Urinary bladder (tissue), 4 donors: Measurements from ENCODE around the gene TCEA2. TPM values are rescaled to one million over a fixed set of nuclear protein-coding genes. Genes with fewer than 3 reads are reported as not detected.

Source experiments
- DNase-seq: peaks from one replicate; pipeline ENCODE4 v3.0.0-alpha.2; 2015; ENCODE audit errors: extremely low spot score
- H3K27ac ChIP-seq: one replicate; pipeline ENCODE4 v1.5.1; 2013; ENCODE audit warnings: low read depth, mild to moderate bottlenecking, moderate library complexity
- H3K36me3 ChIP-seq: one replicate; pipeline ENCODE4 v1.6.1; 2013; ENCODE audit warnings: mild to moderate bottlenecking, moderate library complexity; ENCODE audit not compliant: insufficient read depth
- H3K4me1 ChIP-seq: one replicate; pipeline ENCODE4 v1.6.1; 2013; ENCODE audit warnings: mild to moderate bottlenecking, moderate library complexity; ENCODE audit not compliant: insufficient read depth
- H3K4me3 ChIP-seq: one replicate; pipeline ENCODE4 v1.5.1; 2013; ENCODE audit warnings: low read depth, low read length
- WGBS: extraction: QIAGEN DNeasy Blood & Tissue Kit; methylation state at CpG from one replicate; pipeline ENCODE4 v1.1.7; 2013; 5-methylcytosine and 5-hydroxymethylcytosine counted together
- polyA plus RNA-seq: library from polyadenylated mRNA; stranded (reverse); fragments of 200-250 nt; gene quantifications from one replicate; pipeline ENCODE4 v1.2.3, GENCODE V29; 2013
- total RNA-seq: library from RNA; depleted of rRNA; stranded (reverse); fragments of >200 nt; gene quantifications from one replicate; pipeline ENCODE4 v1.2.3, GENCODE V29; 2014
- donor health status: healthy with polysubstance abuse.
- donor health status: healthy.

TCEA2 gene
- total and polyA plus RNA-seq, 2 donors: 18.2 to 69.0 TPM

GRCh38 chr20:64039293-64040160 lies 23.5 kb upstream of the TCEA2 start:
- 11% methylated on average over 17 of the region's 17 CpGs for WGBS
- Histone ChIP-seq H3K27ac (no peak overlapping the region), H3K4me3 (peak overlapping the region; percentile 20), H3K4me1 (no peaks in the 10 kb centered on the region), H3K36me3 (no peaks in the 10 kb centered on the region)
- DNase-seq: no peak

- no peak overlapping the region for H3K4me3 ChIP-seq
- H3K36me3 ChIP-seq: no peaks in the 10 kb centered on the region
- peaks cover 1% of the 10 kb centered on the region for H3K4me1 ChIP-seq
- DNase-seq: no peak
- H3K27ac ChIP-seq: no peak overlapping the region
- WGBS: 67% methylated on average over 12 of the region's 12 CpGs
These were observed 22.6 kb upstream of the TCEA2 start for GRCh38 chr20:64040231-64041039.

GRCh38 chr20:64041040-64041780 lies 21.8 kb upstream of the TCEA2 start:
- DNase-seq: no peak
- WGBS: 41% methylated on average over 15 of the region's 15 CpGs
- peaks cover 1% of the 10 kb centered on the region for H3K4me1 ChIP-seq
- no peaks in the 10 kb centered on the region for H3K36me3 ChIP-seq
- H3K27ac ChIP-seq: no peak overlapping the region
- no peak overlapping the region for H3K4me3 ChIP-seq

GRCh38 chr20:64041781-64042053 lies 21.3 kb upstream of the TCEA2 start:
- H3K36me3 ChIP-seq: no peaks in the 10 kb centered on the region
- no peak for DNase-seq
- 10% methylated on average over 11 of the region's 11 CpGs for WGBS
- no peak overlapping the region for H3K27ac ChIP-seq
- H3K4me1 ChIP-seq: peaks cover 1% of the 10 kb centered on the region
- peak overlapping the region; percentile 28 for H3K4me3 ChIP-seq

- H3K36me3 ChIP-seq: no peaks in the 10 kb centered on the region
- DNase-seq: no peak
- peak overlapping the region; percentile 28 for H3K4me3 ChIP-seq
- 3% methylated on average over 55 of the region's 55 CpGs for WGBS
- peaks cover 1% of the 10 kb centered on the region for H3K4me1 ChIP-seq
- H3K27ac ChIP-seq: no peak overlapping the region
These were observed 20.8 kb upstream of the TCEA2 start for GRCh38 chr20:64042054-64042781.

- DNase-seq: no peak
- Histone ChIP-seq H3K36me3 (no peaks in the 10 kb centered on the region), H3K4me3 (no peak overlapping the region), H3K4me1 (peaks cover 1% of the 10 kb centered on the region), H3K27ac (no peak overlapping the region)
- WGBS: 87% methylated on average over 9 of the region's 9 CpGs
These were observed 19.2 kb upstream of the TCEA2 start for GRCh38 chr20:64043768-64044167.

GRCh38 chr20:64044484-64045247 lies 18.3 kb upstream of the TCEA2 start:
- DNase-seq: no peak
- Histone ChIP-seq H3K27ac (no peak overlapping the region), H3K4me1 (peaks cover 1% of the 10 kb centered on the region), H3K4me3 (no peak overlapping the region), H3K36me3 (no peaks in the 10 kb centered on the region)
- WGBS: 59% methylated on average over 14 of the region's 14 CpGs

GRCh38 chr20:64045346-64046011 lies 17.5 kb upstream of the TCEA2 start:
- no peaks in the 10 kb centered on the region for H3K36me3 ChIP-seq
- 55% methylated on average over 11 of the region's 11 CpGs for WGBS
- no peak overlapping the region for H3K27ac ChIP-seq
- H3K4me3 ChIP-seq: no peak overlapping the region
- DNase-seq: no peak
- peaks cover 1% of the 10 kb centered on the region for H3K4me1 ChIP-seq

GRCh38 chr20:64047046-64047389 lies 16.0 kb upstream of the TCEA2 start:
- WGBS: 80% methylated on average over 8 of the region's 8 CpGs
- no peaks in the 10 kb centered on the region for H3K36me3 ChIP-seq
- H3K4me1 ChIP-seq: peaks cover 1% of the 10 kb centered on the region
- no peak for DNase-seq
- H3K4me3 ChIP-seq: peak overlapping the region; percentile 2
- no peak overlapping the region for H3K27ac ChIP-seq

- Histone ChIP-seq H3K4me3 (peak overlapping the region; percentile 43), H3K27ac (no peak overlapping the region), H3K4me1 (peaks cover 1% of the 10 kb centered on the region), H3K36me3 (no peaks in the 10 kb centered on the region)
- 8% methylated on average over 49 of the region's 49 CpGs for WGBS
- DNase-seq: no peak
These were observed 15.0 kb upstream of the TCEA2 start for GRCh38 chr20:64047968-64048401.

- peaks cover 1% of the 10 kb centered on the region for H3K4me1 ChIP-seq
- DNase-seq: no peak
- H3K27ac ChIP-seq: no peak overlapping the region
- no peaks in the 10 kb centered on the region for H3K36me3 ChIP-seq
- 3% methylated on average over 101 of the region's 101 CpGs for WGBS
- peak overlapping the region; percentile 43 for H3K4me3 ChIP-seq
These were observed 14.5 kb upstream of the TCEA2 start for GRCh38 chr20:64048402-64049044.
